H9 (cell line): ENCODE data around the gene GASK1B. TPM values are rescaled to one million over a fixed set of nuclear protein-coding genes. Genes with fewer than 3 reads are reported as not detected.

Experiments
- DNase-seq: peaks from one replicate; pipeline ENCODE4 v3.0.0-alpha.2; 2017
- H2AFZ ChIP-seq: one replicate; pipeline ENCODE4 v1.6.1; 2013; ENCODE audit warnings: mild to moderate bottlenecking, low read length, control low read depth, moderate library complexity
- H2AK5ac ChIP-seq: 2 replicates; pipeline ENCODE4 v1.6.1; 2013; ENCODE audit warnings: low read length, control low read depth, mixed read lengths; ENCODE audit not compliant: insufficient read length
- H2BK120ac ChIP-seq: one replicate; pipeline ENCODE4 v1.6.1; 2013; ENCODE audit warnings: low read depth, mild to moderate bottlenecking, low read length, control low read depth, inconsistent platforms; ENCODE audit not compliant: poor library complexity, severe bottlenecking
- H2BK12ac ChIP-seq: 2 replicates; pipeline ENCODE4 v1.6.1; 2013; ENCODE audit warnings: low read length, control low read depth, mixed read lengths, low read depth; ENCODE audit not compliant: insufficient read length
- H2BK15ac ChIP-seq: 2 replicates; pipeline ENCODE4 v1.6.1; 2013; ENCODE audit warnings: low read depth, low read length, control low read depth
- H2BK20ac ChIP-seq: one replicate; pipeline ENCODE4 v1.6.1; 2013; ENCODE audit warnings: low read depth, mild to moderate bottlenecking, low read length, control low read depth, inconsistent platforms; ENCODE audit not compliant: poor library complexity, severe bottlenecking
- H2BK5ac ChIP-seq: 2 replicates; pipeline ENCODE4 v1.6.1; 2013; ENCODE audit warnings: low read length, control low read depth, mixed read lengths; ENCODE audit not compliant: insufficient read length
- H3K14ac ChIP-seq: 2 replicates; pipeline ENCODE4 v1.6.1; 2013; ENCODE audit warnings: low read length, control low read depth; ENCODE audit not compliant: insufficient read depth
- H3K18ac ChIP-seq: 2 replicates; pipeline ENCODE4 v1.6.1; 2013; ENCODE audit warnings: low read depth, mild to moderate bottlenecking, mixed read lengths, low read length, control low read depth; ENCODE audit not compliant: insufficient read length
- H3K23ac ChIP-seq: 2 replicates; pipeline ENCODE4 v1.6.1; 2013; ENCODE audit warnings: low read length, control low read depth, mixed read lengths, low read depth; ENCODE audit not compliant: insufficient read length
- H3K23me2 ChIP-seq: 2 replicates; pipeline ENCODE4 v1.6.1; 2013; ENCODE audit warnings: low read depth, mild to moderate bottlenecking, mixed read lengths, low read length, control low read depth; ENCODE audit not compliant: insufficient read length, poor library complexity, severe bottlenecking
- H3K27ac ChIP-seq: 2 replicates; pipeline ENCODE4 v1.5.1; 2013; ENCODE audit warnings: low read length, control low read depth, mixed read lengths, low read depth; ENCODE audit not compliant: insufficient read length
- H3K27me3 ChIP-seq: 2 replicates; pipeline ENCODE4 v1.6.1; 2013; ENCODE audit warnings: low read length, control low read depth, inconsistent platforms; ENCODE audit not compliant: insufficient read depth
- H3K4ac ChIP-seq: 2 replicates; pipeline ENCODE4 v1.6.1; 2013; ENCODE audit warnings: low read depth, mild to moderate bottlenecking, control low read depth, inconsistent platforms, low read length, moderate library complexity
- H3K4me1 ChIP-seq: 2 replicates; pipeline ENCODE4 v1.6.1; 2013; ENCODE audit warnings: low read length, control low read depth, inconsistent platforms; ENCODE audit not compliant: insufficient read depth
- H3K4me2 ChIP-seq: 2 replicates; pipeline ENCODE4 v1.6.1; 2013; ENCODE audit warnings: low read length, control low read depth, mixed read lengths; ENCODE audit not compliant: insufficient read length, insufficient read depth
- H3K56ac ChIP-seq: 2 replicates; pipeline ENCODE4 v1.6.1; 2013; ENCODE audit warnings: low read depth, mild to moderate bottlenecking, mixed read lengths, low read length, control low read depth; ENCODE audit not compliant: insufficient read length
- H3K79me1 ChIP-seq: 2 replicates; pipeline ENCODE4 v1.6.1; 2013; ENCODE audit warnings: low read depth, mild to moderate bottlenecking, moderate library complexity, low read length, control low read depth, inconsistent platforms; ENCODE audit not compliant: insufficient read depth, poor library complexity, severe bottlenecking
- H3K79me2 ChIP-seq: 2 replicates; pipeline ENCODE4 v1.6.1; 2013; ENCODE audit warnings: low read length, control low read depth, inconsistent platforms; ENCODE audit not compliant: insufficient read depth
- H3K9ac ChIP-seq: 2 replicates; pipeline ENCODE4 v1.6.1; 2013; ENCODE audit warnings: low read length, control low read depth, mixed read lengths; ENCODE audit not compliant: insufficient read length; ENCODE audit errors: extremely low read depth
- H3K9me3 ChIP-seq: one replicate; pipeline ENCODE4 v1.6.1; 2013; ENCODE audit warnings: low read depth, low read length, inconsistent platforms; ENCODE audit not compliant: control insufficient read depth
- H3T11ph ChIP-seq: one replicate; pipeline ENCODE4 v1.6.1; 2013; ENCODE audit warnings: mild to moderate bottlenecking, low read length, control low read depth, inconsistent platforms
- H4K20me1 ChIP-seq: one replicate; pipeline ENCODE4 v1.6.1; 2013; ENCODE audit not compliant: control insufficient read depth, insufficient read length, insufficient read depth
- H4K5ac ChIP-seq: 2 replicates; pipeline ENCODE4 v1.6.1; 2013; ENCODE audit warnings: low read depth, mild to moderate bottlenecking, mixed read lengths, low read length, control low read depth; ENCODE audit not compliant: insufficient read length
- H4K8ac ChIP-seq: replicated peaks from 2 replicates; pipeline ENCODE4 v1.6.1; 2013; ENCODE audit warnings: low read length, control low read depth, mixed read lengths, low read depth; ENCODE audit not compliant: insufficient read length
- H4K91ac ChIP-seq: 2 replicates; pipeline ENCODE4 v1.6.1; 2013; ENCODE audit warnings: low read depth, mild to moderate bottlenecking, moderate library complexity, mixed read lengths, low read length, control low read depth; ENCODE audit not compliant: insufficient read length
- H3K27ac Mint-ChIP-seq, 3 experiments: 2 replicates in 2 of 3; 3 replicates in 1 of 3; pipeline ENCODE4 v1.8.0; 2020 to 2021; ENCODE audit warnings: mixed read lengths in 3 of 3, mild to moderate bottlenecking in 1 of 3, moderate library complexity in 1 of 3
- H3K27me3 Mint-ChIP-seq: 2 replicates; pipeline ENCODE4 v1.8.0; 2021; ENCODE audit warnings: low read depth, mild to moderate bottlenecking, moderate library complexity, mixed read lengths
- H3K36me3 Mint-ChIP-seq, 3 experiments: 2 replicates in 2 of 3; 3 replicates in 1 of 3; pipeline ENCODE4 v1.8.0; 2020 to 2021; ENCODE audit warnings: low read depth in 3 of 3, mixed read lengths in 3 of 3; ENCODE audit not compliant: insufficient read depth in 1 of 3
- H3K4me1 Mint-ChIP-seq, 2 experiments: 2 replicates each; pipeline ENCODE4 v1.8.0; 2020; ENCODE audit warnings: mixed read lengths in 2 of 2
- H3K4me3 Mint-ChIP-seq, 2 experiments: 2 replicates in 1 of 2; 3 replicates in 1 of 2; pipeline ENCODE4 v1.8.0; 2020 to 2021; ENCODE audit warnings: mild to moderate bottlenecking in 2 of 2, mixed read lengths in 2 of 2, moderate library complexity in 1 of 2
- H3K9me3 Mint-ChIP-seq, 2 experiments: 2 replicates in 1 of 2; 3 replicates in 1 of 2; pipeline ENCODE4 v1.8.0; 2020; ENCODE audit warnings: mild to moderate bottlenecking in 2 of 2, mixed read lengths in 2 of 2, moderate library complexity in 1 of 2
- CTCF ChIP-seq: fragments of 200-600 bp; sonication (generic); conservative IDR thresholded peaks from 3 replicates; pipeline ENCODE4 v1.8.0; 2021; ENCODE audit warnings: antibody characterized with exemption, mild to moderate bottlenecking
- WGBS: extraction: QIAGEN DNeasy Blood & Tissue Kit; methylation state at CpG from one replicate; pipeline ENCODE4 v1.1.7; 2013; ENCODE audit warnings: missing lambda C conversion rate, low lambda C conversion rate, mixed read lengths; ENCODE audit not compliant: insufficient read length; ENCODE audit errors: extremely low coverage; 5-methylcytosine and 5-hydroxymethylcytosine counted together
- total RNA-seq: library from RNA; stranded (reverse); gene quantifications from 2 replicates; pipeline ENCODE4 v1.2.1, GENCODE V29; 2021

The GASK1B gene
- total RNA-seq, 1 experiment from 2014 or later: not detected

- Histone ChIP-seq H3K79me1 (no peaks in the 10 kb centered on the region), H3K14ac (no peak overlapping the region), H3K4me2 (no peak overlapping the region), H3K4ac (no peak overlapping the region), H3K9me3 (no peaks in the 10 kb centered on the region), H4K20me1 (no peaks in the 10 kb centered on the region), H3K18ac (no peak overlapping the region), H4K91ac (no peak overlapping the region), H2BK120ac (no peak overlapping the region), H3K9ac (no peak overlapping the region), H3T11ph (no peak overlapping the region), H4K5ac (no peak overlapping the region), H4K8ac (no peak overlapping the region), H2BK5ac (no peak overlapping the region), H3K56ac (no peak overlapping the region), H3K23me2 (no peaks in the 10 kb centered on the region), H3K23ac (no peak overlapping the region), H2BK20ac (no peak overlapping the region), H2AFZ (no peak overlapping the region), H2BK12ac (no peak overlapping the region), H3K4me1 (no peaks in the 10 kb centered on the region), H2AK5ac (no peak overlapping the region), H3K79me2 (no peaks in the 10 kb centered on the region), H2BK15ac (no peak overlapping the region), H3K27ac (no peak overlapping the region), H3K27me3 (no peaks in the 10 kb centered on the region)
- H3K27me3 Mint-ChIP-seq: no peaks in the 10 kb centered on the region
- no peak for TF ChIP-seq CTCF
- no peak overlapping the region for H3K4me3 Mint-ChIP-seq
- no peaks in the 10 kb centered on the region for H3K9me3 Mint-ChIP-seq
- no peak overlapping the region for H3K27ac Mint-ChIP-seq
- no CpG with 5 or more reads among the region's 2 CpGs for WGBS
- H3K4me1 Mint-ChIP-seq: no peaks in the 10 kb centered on the region
- no peak for DNase-seq
- H3K36me3 Mint-ChIP-seq: no peaks in the 10 kb centered on the region
Observed at GRCh38 chr4:158134222-158134621, 38.6 kb downstream of the GASK1B start.
